ENCODE data around the gene LRP1-AS. TPM values are rescaled to one million over a fixed set of nuclear protein-coding genes. Genes with fewer than 3 reads are reported as not detected.

The LRP1-AS gene
- total RNA-seq, 1 donor from 2014 or later: not detected

DNA sequence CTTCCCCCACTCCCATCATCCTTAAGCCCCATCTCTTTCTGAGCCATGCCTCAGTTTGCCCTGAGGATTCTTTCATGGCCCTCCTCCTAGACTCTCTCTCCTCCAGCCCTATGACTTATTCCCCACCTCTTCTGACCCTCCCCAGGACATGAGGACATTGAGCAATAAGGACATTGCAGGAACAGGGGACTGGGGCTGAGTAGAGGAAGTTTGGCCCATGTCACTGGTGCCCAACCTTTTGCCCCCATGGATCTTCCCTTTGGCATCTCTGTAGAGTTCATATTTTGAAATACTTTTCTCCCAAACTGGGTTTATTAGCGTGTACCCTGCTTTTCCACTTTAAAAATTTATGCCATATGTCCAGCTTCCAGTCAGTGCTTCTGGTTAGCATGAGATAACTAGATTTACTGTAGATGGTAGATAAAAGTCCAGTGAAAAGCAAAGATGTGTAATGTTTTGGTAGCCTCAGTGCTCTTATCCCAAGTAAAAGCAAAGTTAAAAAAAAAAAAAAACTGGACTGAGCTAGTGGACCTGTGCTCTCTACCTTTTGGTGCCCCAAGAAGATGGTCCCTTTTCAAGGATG lies 6.1 kb upstream of the LRP1-AS start:
- Mint-ChIP-seq H3K27ac (no peak overlapping the region), H3K4me1 (ENCODE audit: low read depth) (peaks cover 4% of the 10 kb centered on the region), H3K4me3 (ENCODE audit: low read depth) (no peak overlapping the region), H3K27me3 (ENCODE audit: low read depth) (no peaks in the 10 kb centered on the region), H3K9me3 (no peaks in the 10 kb centered on the region), H3K36me3 (ENCODE audit: low read depth) (no peaks in the 10 kb centered on the region)
- intact Hi-C loops (cut with micrococcal nuclease): no loop called here
- no peak for DNase-seq (ENCODE audit: low spot score)

GRCh38 chr12:57152639-57153038 lies 5.2 kb upstream of the LRP1-AS start:
- no peak overlapping the region for H3K27ac Mint-ChIP-seq
- intact Hi-C loops (cut with micrococcal nuclease): no loop called here

DNA sequence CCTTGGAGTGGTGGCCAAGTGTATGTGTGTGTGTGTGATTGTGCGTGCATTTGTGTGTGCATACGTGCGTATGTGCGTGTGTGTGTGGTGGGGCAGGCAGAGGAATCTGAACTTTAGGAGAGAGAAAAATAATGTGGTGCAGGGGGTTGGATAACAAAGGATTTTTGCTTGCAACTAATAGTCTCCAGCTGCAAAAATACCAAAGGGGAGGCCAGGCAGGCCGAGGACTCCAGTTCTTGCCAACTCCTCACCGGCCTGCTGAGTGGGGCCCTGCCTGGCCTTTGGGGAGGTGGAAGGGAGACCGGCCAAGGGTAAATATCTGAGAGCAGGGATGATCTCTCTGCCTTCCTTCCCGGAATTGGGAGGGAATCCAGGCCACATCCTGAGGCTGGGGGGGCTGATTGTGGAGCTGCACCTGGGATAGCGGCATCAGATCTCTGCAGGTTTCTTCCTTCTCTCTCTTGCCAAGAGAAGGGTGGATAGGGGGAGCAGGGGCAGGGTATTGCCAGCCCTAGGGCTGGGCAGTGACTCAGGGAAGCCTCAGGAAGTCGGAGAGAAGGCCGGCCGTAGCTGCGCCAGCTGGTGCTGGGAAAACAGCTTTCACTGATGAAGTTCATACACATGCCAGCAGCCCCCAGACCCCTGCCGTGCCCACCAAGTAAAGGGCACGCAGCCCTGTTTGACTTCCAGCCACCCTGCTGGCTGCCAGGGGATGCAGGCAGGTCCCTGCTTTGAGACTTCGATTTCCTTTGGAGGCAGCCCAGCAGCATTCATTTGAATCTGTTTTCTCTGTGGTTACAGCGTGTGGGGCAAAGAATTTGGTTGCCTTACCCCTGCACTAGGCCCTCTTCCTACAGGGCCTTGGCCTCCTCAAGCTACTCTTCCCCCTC lies 4.6 kb upstream of the LRP1-AS start:
- H3K36me3 Mint-ChIP-seq (ENCODE audit: low read depth): no peaks in the 10 kb centered on the region
- no peak overlapping the region for H3K4me3 Mint-ChIP-seq (ENCODE audit: low read depth)
- H3K27me3 Mint-ChIP-seq (ENCODE audit: low read depth): no peaks in the 10 kb centered on the region
- no peaks in the 10 kb centered on the region for H3K9me3 Mint-ChIP-seq
- no peak overlapping the region for H3K27ac Mint-ChIP-seq
- intact Hi-C loops (cut with micrococcal nuclease): no loop called here
- DNase-seq (ENCODE audit: low spot score): no peak
- no peaks in the 10 kb centered on the region for H3K4me1 Mint-ChIP-seq (ENCODE audit: low read depth)

More at GRCh38 chr12:57152639-57153038, 5.2 kb upstream of the LRP1-AS start:
- no peak for DNase-seq (ENCODE audit: low spot score)
- Mint-ChIP-seq H3K36me3 (ENCODE audit: low read depth) (no peaks in the 10 kb centered on the region), H3K27me3 (ENCODE audit: low read depth) (no peaks in the 10 kb centered on the region), H3K4me3 (ENCODE audit: low read depth) (no peak overlapping the region), H3K9me3 (no peaks in the 10 kb centered on the region), H3K4me1 (ENCODE audit: low read depth) (peaks cover 2% of the 10 kb centered on the region)

- Mint-ChIP-seq H3K27me3 (ENCODE audit: low read depth) (no peaks in the 10 kb centered on the region), H3K4me1 (ENCODE audit: low read depth) (peaks cover 2% of the 10 kb centered on the region), H3K27ac (no peak overlapping the region), H3K36me3 (ENCODE audit: low read depth) (no peaks in the 10 kb centered on the region), H3K4me3 (ENCODE audit: low read depth) (no peak overlapping the region), H3K9me3 (no peaks in the 10 kb centered on the region)
- DNase-seq (ENCODE audit: low spot score): no peak
- intact Hi-C loops (cut with micrococcal nuclease): no loop called here
Observed at GRCh38 chr12:57150400-57151000, 3.1 kb upstream of the LRP1-AS start.

- no peaks in the 10 kb centered on the region for H3K36me3 Mint-ChIP-seq (ENCODE audit: low read depth)
- intact Hi-C loops (cut with micrococcal nuclease): no loop called here
Observed at GRCh38 chr12:57149245-57149900, 2.0 kb upstream of the LRP1-AS start.

DNA sequence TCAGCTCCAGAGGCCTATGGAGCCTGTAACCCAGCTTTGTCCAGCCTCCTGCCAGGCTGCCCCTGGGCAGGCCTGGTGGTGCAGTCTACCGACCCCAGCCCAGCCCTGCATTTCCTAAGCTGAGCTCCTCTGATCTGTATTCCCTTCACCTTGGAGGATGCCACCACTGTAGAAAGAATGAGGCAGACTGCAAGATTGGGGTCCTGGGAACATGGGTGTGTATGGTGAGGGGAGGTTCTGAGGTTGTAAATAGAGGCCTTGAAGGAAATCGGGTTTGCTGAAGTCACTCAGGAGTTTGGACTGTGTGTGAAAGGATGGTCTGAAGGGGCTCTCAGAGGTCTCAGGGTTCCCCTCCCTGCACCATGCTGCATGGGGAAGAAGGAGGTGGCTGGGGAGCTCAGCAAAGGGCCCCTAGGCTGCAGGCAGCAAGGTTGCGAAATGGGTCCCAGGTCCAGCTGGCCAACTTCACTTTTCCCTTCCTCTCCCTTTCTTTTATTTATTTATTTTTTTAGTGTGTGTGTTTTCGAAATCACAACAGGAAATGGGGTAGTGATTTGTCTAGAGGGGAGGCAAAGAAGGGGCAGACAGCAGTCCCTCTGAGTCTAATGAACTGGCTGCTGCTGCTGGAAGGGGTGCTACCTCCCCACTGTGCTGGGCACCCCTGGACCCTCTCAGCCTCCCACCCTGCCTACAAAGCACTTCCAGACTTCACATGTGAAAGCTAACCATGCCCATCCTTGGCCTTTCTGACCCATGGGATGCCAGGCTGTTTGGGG lies 1.2 kb upstream of the LRP1-AS start:
- Mint-ChIP-seq H3K27ac (no peak overlapping the region), H3K9me3 (no peaks in the 10 kb centered on the region), H3K36me3 (ENCODE audit: low read depth) (no peaks in the 10 kb centered on the region), H3K4me1 (ENCODE audit: low read depth) (peaks cover 2% of the 10 kb centered on the region), H3K27me3 (ENCODE audit: low read depth) (no peaks in the 10 kb centered on the region), H3K4me3 (ENCODE audit: low read depth) (no peak overlapping the region)
- DNase-seq (ENCODE audit: low spot score): no peak
- intact Hi-C loops (cut with micrococcal nuclease): no loop called here

More at GRCh38 chr12:57149245-57149900, 2.0 kb upstream of the LRP1-AS start:
- Mint-ChIP-seq H3K9me3 (no peaks in the 10 kb centered on the region), H3K4me3 (ENCODE audit: low read depth) (no peak overlapping the region), H3K27me3 (ENCODE audit: low read depth) (no peaks in the 10 kb centered on the region), H3K4me1 (ENCODE audit: low read depth) (peaks cover 2% of the 10 kb centered on the region), H3K27ac (no peak overlapping the region)
- DNase-seq (ENCODE audit: low spot score): no peak

- Mint-ChIP-seq H3K9me3 (no peaks in the 10 kb centered on the region), H3K4me1 (ENCODE audit: low read depth) (peaks cover 2% of the 10 kb centered on the region), H3K36me3 (ENCODE audit: low read depth) (no peaks in the 10 kb centered on the region), H3K27me3 (ENCODE audit: low read depth) (no peaks in the 10 kb centered on the region), H3K27ac (peak overlapping the region; percentile 36), H3K4me3 (ENCODE audit: low read depth) (no peak overlapping the region)
- intact Hi-C loops (cut with micrococcal nuclease): no loop called here
- no peak for DNase-seq (ENCODE audit: low spot score)
Observed at GRCh38 chr12:57146092-57146491, 1.3 kb downstream of the LRP1-AS start.

GRCh38 chr12:57145460-57146059 lies 1.9 kb downstream of the LRP1-AS start:
- Mint-ChIP-seq H3K27me3 (ENCODE audit: low read depth) (no peaks in the 10 kb centered on the region), H3K36me3 (ENCODE audit: low read depth) (no peaks in the 10 kb centered on the region), H3K4me3 (ENCODE audit: low read depth) (no peak overlapping the region), H3K4me1 (ENCODE audit: low read depth) (peaks cover 2% of the 10 kb centered on the region), H3K9me3 (no peaks in the 10 kb centered on the region), H3K27ac (no peak overlapping the region)
- no peak for DNase-seq (ENCODE audit: low spot score)
- intact Hi-C loops (cut with micrococcal nuclease): no loop called here

- Mint-ChIP-seq H3K27me3 (ENCODE audit: low read depth) (peaks cover 2% of the 10 kb centered on the region), H3K4me1 (ENCODE audit: low read depth) (peaks cover 2% of the 10 kb centered on the region), H3K9me3 (no peaks in the 10 kb centered on the region), H3K4me3 (ENCODE audit: low read depth) (no peak overlapping the region), H3K27ac (no peak overlapping the region), H3K36me3 (ENCODE audit: low read depth) (no peaks in the 10 kb centered on the region)
- intact Hi-C loops (cut with micrococcal nuclease): no loop called here
- no peak for DNase-seq (ENCODE audit: low spot score)
Observed at GRCh38 chr12:57143454-57143853, 4.0 kb downstream of the LRP1-AS start.

DNA sequence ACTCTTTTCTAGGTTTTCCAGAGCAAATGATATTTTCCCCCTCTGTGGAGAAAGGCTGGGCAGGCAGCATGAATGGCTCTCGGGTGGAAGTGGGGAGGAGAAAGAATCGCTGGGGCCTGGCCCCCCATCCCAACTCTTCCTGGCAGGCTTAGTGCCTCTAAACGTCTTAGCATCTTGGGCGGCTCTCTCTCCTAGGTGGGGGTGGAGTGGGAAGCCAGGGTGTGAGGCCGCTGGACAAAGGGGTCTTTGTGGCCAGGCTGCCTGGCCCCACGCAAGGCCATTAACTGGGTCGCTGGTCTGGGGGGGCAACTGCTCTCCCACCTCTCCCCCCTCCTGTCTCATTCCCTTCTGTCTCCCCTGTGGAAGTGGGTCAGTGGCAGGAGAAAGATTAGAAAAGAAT lies 4.7 kb downstream of the LRP1-AS start:
- DNase-seq (ENCODE audit: low spot score): no peak
- Mint-ChIP-seq H3K4me1 (ENCODE audit: low read depth) (peaks cover 2% of the 10 kb centered on the region), H3K27ac (no peak overlapping the region), H3K4me3 (ENCODE audit: low read depth) (no peak overlapping the region), H3K36me3 (ENCODE audit: low read depth) (no peaks in the 10 kb centered on the region), H3K9me3 (no peaks in the 10 kb centered on the region), H3K27me3 (ENCODE audit: low read depth) (peaks cover 2% of the 10 kb centered on the region)
- intact Hi-C loops (cut with micrococcal nuclease): no loop called here

- Mint-ChIP-seq H3K27ac (no peak overlapping the region), H3K9me3 (no peaks in the 10 kb centered on the region), H3K4me3 (ENCODE audit: low read depth) (no peak overlapping the region), H3K27me3 (ENCODE audit: low read depth) (peaks cover 2% of the 10 kb centered on the region), H3K36me3 (ENCODE audit: low read depth) (no peaks in the 10 kb centered on the region), H3K4me1 (ENCODE audit: low read depth) (peaks cover 2% of the 10 kb centered on the region)
- intact Hi-C loops (cut with micrococcal nuclease): no loop called here
- no peak for DNase-seq (ENCODE audit: low spot score)
Observed at GRCh38 chr12:57142121-57142520, 5.3 kb downstream of the LRP1-AS start.

- peaks cover 2% of the 10 kb centered on the region for H3K27me3 Mint-ChIP-seq (ENCODE audit: low read depth)
- no peaks in the 10 kb centered on the region for H3K9me3 Mint-ChIP-seq
- intact Hi-C loops (cut with micrococcal nuclease): no loop called here
- no peaks in the 10 kb centered on the region for H3K36me3 Mint-ChIP-seq (ENCODE audit: low read depth)
- H3K4me3 Mint-ChIP-seq (ENCODE audit: low read depth): no peak overlapping the region
- no peak for DNase-seq (ENCODE audit: low spot score)
- H3K27ac Mint-ChIP-seq: no peak overlapping the region
- H3K4me1 Mint-ChIP-seq (ENCODE audit: low read depth): peaks cover 2% of the 10 kb centered on the region
Observed at GRCh38 chr12:57141249-57141648, 6.2 kb downstream of the LRP1-AS start.
